Body of pancreas (tissue), 4 donors: ENCODE data around the gene GRHPR.

Experiments used
- POLR2A ChIP-seq, 3 donors: fragments of 450-650 bp; IDR thresholded peaks; one replicate each; pipeline ENCODE4 v1.6.1; 2016; ENCODE audit warnings: antibody characterized with exemption in 3 of 3, mild to moderate bottlenecking in 2 of 3
- TF ChIP-seq, protein P1 (sequence below), 7 experiments: fragments of 450-650 bp in 4 of 7; fragments of 200-600 bp in 3 of 7; sonication (generic) in 3 of 7; IDR thresholded peaks; one replicate each; pipeline ENCODE4 v1.5.1; 2016 to 2019; ENCODE audit warnings: antibody characterized with exemption in 7 of 7

DNA sequence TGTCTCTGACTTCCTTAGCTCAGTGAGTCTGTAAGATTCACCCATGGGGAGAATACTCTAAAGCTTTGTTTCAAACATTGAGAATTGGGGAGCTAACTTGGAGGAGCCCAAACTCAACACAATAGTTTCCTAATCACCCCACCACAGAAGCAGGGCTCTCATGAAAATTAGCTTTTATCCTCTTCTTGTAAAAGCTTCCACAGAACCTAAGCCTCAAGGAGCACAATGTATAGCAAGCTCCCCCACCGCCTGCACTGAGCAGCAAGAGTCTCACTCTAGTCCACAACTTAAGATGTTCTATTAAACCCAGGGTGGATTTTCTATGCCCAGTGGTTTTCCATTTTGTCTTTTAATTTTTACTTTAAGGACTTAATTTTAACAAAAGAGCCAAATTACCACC, 48.9 kb upstream of the GRHPR start:
- TF ChIP-seq POLR2A (IDR thresholded peaks at IDR 0.05), result no peak
- TF ChIP-seq, protein P1, sequence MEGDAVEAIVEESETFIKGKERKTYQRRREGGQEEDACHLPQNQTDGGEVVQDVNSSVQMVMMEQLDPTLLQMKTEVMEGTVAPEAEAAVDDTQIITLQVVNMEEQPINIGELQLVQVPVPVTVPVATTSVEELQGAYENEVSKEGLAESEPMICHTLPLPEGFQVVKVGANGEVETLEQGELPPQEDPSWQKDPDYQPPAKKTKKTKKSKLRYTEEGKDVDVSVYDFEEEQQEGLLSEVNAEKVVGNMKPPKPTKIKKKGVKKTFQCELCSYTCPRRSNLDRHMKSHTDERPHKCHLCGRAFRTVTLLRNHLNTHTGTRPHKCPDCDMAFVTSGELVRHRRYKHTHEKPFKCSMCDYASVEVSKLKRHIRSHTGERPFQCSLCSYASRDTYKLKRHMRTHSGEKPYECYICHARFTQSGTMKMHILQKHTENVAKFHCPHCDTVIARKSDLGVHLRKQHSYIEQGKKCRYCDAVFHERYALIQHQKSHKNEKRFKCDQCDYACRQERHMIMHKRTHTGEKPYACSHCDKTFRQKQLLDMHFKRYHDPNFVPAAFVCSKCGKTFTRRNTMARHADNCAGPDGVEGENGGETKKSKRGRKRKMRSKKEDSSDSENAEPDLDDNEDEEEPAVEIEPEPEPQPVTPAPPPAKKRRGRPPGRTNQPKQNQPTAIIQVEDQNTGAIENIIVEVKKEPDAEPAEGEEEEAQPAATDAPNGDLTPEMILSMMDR (IDR thresholded peaks at IDR 0.05), result no peak
